ENCODE data around the gene NUP50.

DNA sequence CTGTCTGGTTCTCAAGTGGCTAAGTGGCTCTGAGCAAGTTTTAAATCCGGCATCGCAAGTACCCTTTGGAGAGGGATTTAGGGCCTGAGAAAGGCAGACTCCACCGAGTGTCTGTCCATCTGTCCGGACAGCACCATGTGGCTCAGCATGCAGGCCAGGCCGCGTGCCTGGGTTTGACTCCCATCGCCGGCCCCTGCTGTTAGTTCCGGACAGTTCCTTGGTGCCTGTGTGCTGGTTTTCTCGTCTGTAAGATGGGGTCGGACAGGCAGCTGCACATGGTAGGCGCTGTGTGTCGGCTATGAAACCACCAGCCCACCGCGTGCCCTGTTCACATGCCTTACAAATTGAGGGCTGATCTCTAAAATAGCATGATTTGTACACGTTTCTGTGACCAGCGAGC lies 31.0 kb downstream of the NUP50 start:
- TF ChIP-seq, protein P1, sequence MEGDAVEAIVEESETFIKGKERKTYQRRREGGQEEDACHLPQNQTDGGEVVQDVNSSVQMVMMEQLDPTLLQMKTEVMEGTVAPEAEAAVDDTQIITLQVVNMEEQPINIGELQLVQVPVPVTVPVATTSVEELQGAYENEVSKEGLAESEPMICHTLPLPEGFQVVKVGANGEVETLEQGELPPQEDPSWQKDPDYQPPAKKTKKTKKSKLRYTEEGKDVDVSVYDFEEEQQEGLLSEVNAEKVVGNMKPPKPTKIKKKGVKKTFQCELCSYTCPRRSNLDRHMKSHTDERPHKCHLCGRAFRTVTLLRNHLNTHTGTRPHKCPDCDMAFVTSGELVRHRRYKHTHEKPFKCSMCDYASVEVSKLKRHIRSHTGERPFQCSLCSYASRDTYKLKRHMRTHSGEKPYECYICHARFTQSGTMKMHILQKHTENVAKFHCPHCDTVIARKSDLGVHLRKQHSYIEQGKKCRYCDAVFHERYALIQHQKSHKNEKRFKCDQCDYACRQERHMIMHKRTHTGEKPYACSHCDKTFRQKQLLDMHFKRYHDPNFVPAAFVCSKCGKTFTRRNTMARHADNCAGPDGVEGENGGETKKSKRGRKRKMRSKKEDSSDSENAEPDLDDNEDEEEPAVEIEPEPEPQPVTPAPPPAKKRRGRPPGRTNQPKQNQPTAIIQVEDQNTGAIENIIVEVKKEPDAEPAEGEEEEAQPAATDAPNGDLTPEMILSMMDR (IDR thresholded peaks at IDR 0.05), result no peak
- TF ChIP-seq EP300 (IDR thresholded peaks at IDR 0.05), result no peak
- no peak for TF ChIP-seq POLR2A (IDR thresholded peaks at IDR 0.05)

Measured in sigmoid colon (tissue), 4 donors.